Activated B cell treated with CpG ODN at 0.5 μM for 24 hours (primary cell): ENCODE data around the gene ROR1. TPM values are rescaled to one million over a fixed set of nuclear protein-coding genes. Genes with fewer than 3 reads are reported as not detected.

Source experiments
- ATAC-seq: fragments of 200-7000 bp; cut with Tn5 transposase; one replicate; pipeline ENCODE4 v1.10.0; 2021; ENCODE audit warnings: low read depth, mild to moderate bottlenecking, moderate library complexity
- CTCF ChIA-PET: fragments of 350-600 bp; sonication (Branson Sonifier 250); formaldehyde crosslinking; loops from one replicate; lab custom pipeline; 2021; ENCODE audit warnings: antibody characterized with exemption; lab: Charles Lee
- POLR2A ChIA-PET: fragments of 350-600 bp; sonication (Branson Sonifier 250); formaldehyde crosslinking; loops from one replicate; lab custom pipeline; 2021; ENCODE audit warnings: antibody characterized with exemption; lab: Charles Lee
- DNase-seq: peaks from one replicate; pipeline ENCODE4 v3.0.0; 2022
- H3K27ac Mint-ChIP-seq: one replicate; pipeline ENCODE4 v1.8.0; 2020; ENCODE audit warnings: mixed read lengths
- H3K27me3 Mint-ChIP-seq: one replicate; pipeline ENCODE4 v1.8.0; 2021; ENCODE audit warnings: mixed read lengths
- H3K36me3 Mint-ChIP-seq: one replicate; pipeline ENCODE4 v1.8.0; 2021; ENCODE audit warnings: low read depth, mixed read lengths
- H3K4me1 Mint-ChIP-seq: one replicate; pipeline ENCODE4 v1.8.0; 2021; ENCODE audit warnings: mixed read lengths
- H3K4me3 Mint-ChIP-seq: one replicate; pipeline ENCODE4 v1.8.0; 2020; ENCODE audit warnings: mild to moderate bottlenecking, mixed read lengths
- H3K9me3 Mint-ChIP-seq: one replicate; pipeline ENCODE4 v1.8.0; 2020; ENCODE audit warnings: mixed read lengths
- intact Hi-C: fragments of 100-400 bp; cut with micrococcal nuclease; formaldehyde crosslinking; loops from one replicate; pipeline ENCODE4 v1.15.1; 2024
- total RNA-seq: library from RNA; stranded (reverse); gene quantifications from 2 replicates; pipeline ENCODE4 v1.2.3, GENCODE V29; 2022
- TF ChIP-seq, protein P1 (sequence below): fragments of 200-600 bp; IDR thresholded peaks from one replicate; pipeline ENCODE4 v1.8.0; 2022; ENCODE audit warnings: antibody characterized with exemption, mild to moderate bottlenecking

ROR1 gene
- total RNA-seq, 1 donor from 2014 or later, result 2.2 TPM

GRCh38 chr1:63833363-63834119, 59.7 kb downstream of the ROR1 start:
- H3K4me1 Mint-ChIP-seq, result peaks cover 47% of the 10 kb centered on the region
- no peak overlapping the region for H3K4me3 Mint-ChIP-seq
- H3K27me3 Mint-ChIP-seq, result no peaks in the 10 kb centered on the region
- DNase-seq (no peak), ATAC-seq (no peak)
- no peaks in the 10 kb centered on the region for H3K9me3 Mint-ChIP-seq
- TF ChIP-seq, protein P1, sequence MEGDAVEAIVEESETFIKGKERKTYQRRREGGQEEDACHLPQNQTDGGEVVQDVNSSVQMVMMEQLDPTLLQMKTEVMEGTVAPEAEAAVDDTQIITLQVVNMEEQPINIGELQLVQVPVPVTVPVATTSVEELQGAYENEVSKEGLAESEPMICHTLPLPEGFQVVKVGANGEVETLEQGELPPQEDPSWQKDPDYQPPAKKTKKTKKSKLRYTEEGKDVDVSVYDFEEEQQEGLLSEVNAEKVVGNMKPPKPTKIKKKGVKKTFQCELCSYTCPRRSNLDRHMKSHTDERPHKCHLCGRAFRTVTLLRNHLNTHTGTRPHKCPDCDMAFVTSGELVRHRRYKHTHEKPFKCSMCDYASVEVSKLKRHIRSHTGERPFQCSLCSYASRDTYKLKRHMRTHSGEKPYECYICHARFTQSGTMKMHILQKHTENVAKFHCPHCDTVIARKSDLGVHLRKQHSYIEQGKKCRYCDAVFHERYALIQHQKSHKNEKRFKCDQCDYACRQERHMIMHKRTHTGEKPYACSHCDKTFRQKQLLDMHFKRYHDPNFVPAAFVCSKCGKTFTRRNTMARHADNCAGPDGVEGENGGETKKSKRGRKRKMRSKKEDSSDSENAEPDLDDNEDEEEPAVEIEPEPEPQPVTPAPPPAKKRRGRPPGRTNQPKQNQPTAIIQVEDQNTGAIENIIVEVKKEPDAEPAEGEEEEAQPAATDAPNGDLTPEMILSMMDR, result no peak
- ChIA-PET POLR2A (no interaction called here), CTCF (no interaction called here)
- H3K36me3 Mint-ChIP-seq, result no peaks in the 10 kb centered on the region
- H3K27ac Mint-ChIP-seq, result no peak overlapping the region
- intact Hi-C loops, result loop anchor here (5.0 kb wide), 1 partner anchor 126 kb away; no protein-coding TSS in a partner anchor

GRCh38 chr1:63835128-63835527, 61.3 kb downstream of the ROR1 start:
- CTCF ChIA-PET, result no interaction called here

GRCh38 chr1:63836374-63836773, 62.6 kb downstream of the ROR1 start:
- TF ChIP-seq, protein P1, result no peak
- DNase-seq (no peak), ATAC-seq (no peak)
- Mint-ChIP-seq H3K4me1 (peaks cover 28% of the 10 kb centered on the region), H3K4me3 (no peak overlapping the region), H3K27me3 (peaks cover 2% of the 10 kb centered on the region), H3K27ac (no peak overlapping the region), H3K36me3 (no peaks in the 10 kb centered on the region), H3K9me3 (no peaks in the 10 kb centered on the region)
- POLR2A ChIA-PET, result interaction anchor here (1.3 kb wide), 1 partner anchor 57 kb away, joined by 3 read pairs; no protein-coding TSS in a partner anchor
- intact Hi-C loops, result no loop called here
- CTCF ChIA-PET, result no interaction called here

More at GRCh38 chr1:63835128-63835527, 61.3 kb downstream of the ROR1 start:
- Mint-ChIP-seq H3K4me1 (peaks cover 36% of the 10 kb centered on the region), H3K4me3 (no peak overlapping the region), H3K27me3 (no peaks in the 10 kb centered on the region), H3K9me3 (no peaks in the 10 kb centered on the region), H3K36me3 (no peaks in the 10 kb centered on the region), H3K27ac (no peak overlapping the region)
- POLR2A ChIA-PET, result no interaction called here
- ATAC-seq (no peak), DNase-seq (no peak)
- intact Hi-C loops, result no loop called here
- TF ChIP-seq, protein P1, result no peak

- TF ChIP-seq, protein P1, result no peak
- Mint-ChIP-seq H3K27me3 (peaks cover 2% of the 10 kb centered on the region), H3K27ac (no peak overlapping the region), H3K36me3 (no peaks in the 10 kb centered on the region), H3K4me1 (peaks cover 24% of the 10 kb centered on the region), H3K9me3 (no peaks in the 10 kb centered on the region), H3K4me3 (no peak overlapping the region)
- POLR2A ChIA-PET, result interaction anchor here (1.3 kb wide), 1 partner anchor 56 kb away, joined by 3 read pairs; no protein-coding TSS in a partner anchor
- peak; percentile 28 for ATAC-seq
- intact Hi-C loops, result no loop called here
- DNase-seq, result no peak
- CTCF ChIA-PET, result no interaction called here
Observed at GRCh38 chr1:63836830-63837229, 63.0 kb downstream of the ROR1 start.

DNA sequence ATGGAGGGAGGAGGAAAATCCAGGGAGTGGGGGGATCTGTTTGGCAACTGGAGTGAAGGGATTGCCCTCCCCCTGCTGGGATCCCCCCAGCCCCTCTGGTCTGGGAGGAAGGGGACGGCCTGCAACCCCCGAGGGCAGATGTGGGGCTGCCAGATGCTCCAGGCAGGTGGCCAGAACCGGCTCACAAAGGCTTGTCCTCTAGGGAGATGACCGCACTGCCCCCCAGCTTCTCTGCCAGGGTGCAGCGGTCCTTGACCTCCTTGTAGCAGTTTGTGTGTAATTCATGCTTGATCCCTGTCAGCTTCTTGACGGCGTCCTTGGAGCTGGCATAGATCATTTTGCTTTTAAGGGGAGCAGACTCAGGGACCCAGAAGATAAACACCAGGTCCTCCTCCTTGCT, 69.2 kb downstream of the ROR1 start:
- no peak for ATAC-seq
- intact Hi-C loops, result no loop called here
- no peaks in the 10 kb centered on the region for H3K36me3 Mint-ChIP-seq
- H3K4me3 Mint-ChIP-seq, result no peak overlapping the region
- no peak overlapping the region for H3K27ac Mint-ChIP-seq
- peaks cover 5% of the 10 kb centered on the region for H3K27me3 Mint-ChIP-seq
- no peak for DNase-seq
- CTCF ChIA-PET, result interaction anchor here (1.4 kb wide), 1 partner anchor 72 kb away, joined by 11 read pairs; no protein-coding TSS in a partner anchor
- TF ChIP-seq, protein P1, result no peak
- POLR2A ChIA-PET, result no interaction called here
- H3K4me1 Mint-ChIP-seq, result no peaks in the 10 kb centered on the region
- H3K9me3 Mint-ChIP-seq, result no peaks in the 10 kb centered on the region
